Rectal smooth muscle tissue (tissue), 1 donor: ENCODE results near the gene DLGAP1.

Source experiments
- H3K27ac ChIP-seq: one replicate; pipeline ENCODE4 v1.7.0; 2013; ENCODE audit warnings: low read depth, low read length, inconsistent platforms
- H3K27me3 ChIP-seq: one replicate; pipeline ENCODE4 v1.7.0; 2013; ENCODE audit warnings: low read length; ENCODE audit not compliant: control insufficient read depth, insufficient read depth
- H3K36me3 ChIP-seq: one replicate; pipeline ENCODE4 v1.7.0; 2013; ENCODE audit warnings: low read length; ENCODE audit not compliant: control insufficient read depth, insufficient read depth
- H3K4me1 ChIP-seq: one replicate; pipeline ENCODE4 v1.7.0; 2013; ENCODE audit warnings: low read length; ENCODE audit not compliant: control insufficient read depth, insufficient read depth
- H3K4me3 ChIP-seq: one replicate; pipeline ENCODE4 v1.7.0; 2013; ENCODE audit warnings: low read length
- H3K9ac ChIP-seq: one replicate; pipeline ENCODE4 v1.7.0; 2013; ENCODE audit warnings: low read length

Gene DLGAP1

GRCh38 chr18:3452750-3453539 is 1002.2 kb downstream of the DLGAP1 start:
- peaks cover 20% of the 10 kb centered on the region for H3K4me1 ChIP-seq
- peak overlapping the region; percentile 100 for H3K9ac ChIP-seq
- peak overlapping the region; percentile 99 for H3K27ac ChIP-seq
- H3K4me3 ChIP-seq = peak overlapping the region; percentile 97
- H3K36me3 ChIP-seq = no peaks in the 10 kb centered on the region
- no peaks in the 10 kb centered on the region for H3K27me3 ChIP-seq

GRCh38 chr18:3451989-3452749 is 1002.9 kb downstream of the DLGAP1 start:
- peak overlapping the region; percentile 100 for H3K9ac ChIP-seq
- peaks cover 20% of the 10 kb centered on the region for H3K4me1 ChIP-seq
- H3K4me3 ChIP-seq = peak overlapping the region; percentile 97
- no peaks in the 10 kb centered on the region for H3K27me3 ChIP-seq
- no peaks in the 10 kb centered on the region for H3K36me3 ChIP-seq
- H3K27ac ChIP-seq = peak overlapping the region; percentile 99

DNA sequence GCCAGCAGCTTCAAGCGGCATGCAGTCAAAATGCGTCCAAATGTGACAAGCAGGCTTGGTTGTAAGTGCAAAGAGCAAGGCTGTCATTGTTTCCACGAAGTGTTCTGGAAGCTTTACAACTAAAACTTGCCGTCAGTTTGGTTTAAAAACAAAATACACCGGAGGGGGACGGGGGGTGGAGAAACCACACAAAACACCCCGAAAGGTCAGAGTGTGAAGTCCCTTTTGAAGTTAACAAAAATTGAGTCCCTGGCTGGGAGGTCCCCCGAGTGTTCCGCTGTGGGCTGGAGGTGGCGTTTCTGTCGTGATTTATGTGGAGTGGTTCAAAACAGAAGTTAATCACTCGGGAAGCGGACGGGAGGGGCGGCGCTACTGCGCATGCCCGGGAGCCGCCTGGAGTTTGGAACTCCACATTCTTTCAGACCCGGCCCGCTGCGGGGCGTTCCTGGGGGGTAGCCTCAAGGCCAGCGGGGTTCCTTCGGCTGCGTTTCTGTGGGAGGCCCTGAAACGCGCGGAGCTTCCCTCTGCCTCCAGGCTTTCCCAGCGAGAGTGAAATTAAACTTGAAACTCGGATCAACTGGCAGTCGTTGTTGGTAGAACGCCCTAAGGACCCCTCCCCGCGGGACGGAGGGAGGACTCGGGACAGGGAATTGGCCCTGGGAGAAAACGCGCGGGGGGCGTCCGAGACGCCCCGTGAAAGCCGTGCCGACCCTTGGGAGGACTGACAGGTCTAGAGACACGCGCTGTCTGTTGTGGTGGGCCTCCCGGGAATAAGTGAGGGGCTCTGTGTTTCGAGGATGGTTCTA is 1003.7 kb downstream of the DLGAP1 start:
- H3K36me3 ChIP-seq = no peaks in the 10 kb centered on the region
- H3K4me3 ChIP-seq = peak overlapping the region; percentile 97
- no peaks in the 10 kb centered on the region for H3K27me3 ChIP-seq
- H3K9ac ChIP-seq = peak overlapping the region; percentile 100
- peaks cover 24% of the 10 kb centered on the region for H3K4me1 ChIP-seq
- H3K27ac ChIP-seq = peak overlapping the region; percentile 99

GRCh38 chr18:3450799-3451182 is 1004.3 kb downstream of the DLGAP1 start:
- H3K36me3 ChIP-seq = no peaks in the 10 kb centered on the region
- peak overlapping the region; percentile 99 for H3K27ac ChIP-seq
- peaks cover 19% of the 10 kb centered on the region for H3K4me1 ChIP-seq
- no peaks in the 10 kb centered on the region for H3K27me3 ChIP-seq
- H3K4me3 ChIP-seq = peak overlapping the region; percentile 97
- H3K9ac ChIP-seq = peak overlapping the region; percentile 84

DNA sequence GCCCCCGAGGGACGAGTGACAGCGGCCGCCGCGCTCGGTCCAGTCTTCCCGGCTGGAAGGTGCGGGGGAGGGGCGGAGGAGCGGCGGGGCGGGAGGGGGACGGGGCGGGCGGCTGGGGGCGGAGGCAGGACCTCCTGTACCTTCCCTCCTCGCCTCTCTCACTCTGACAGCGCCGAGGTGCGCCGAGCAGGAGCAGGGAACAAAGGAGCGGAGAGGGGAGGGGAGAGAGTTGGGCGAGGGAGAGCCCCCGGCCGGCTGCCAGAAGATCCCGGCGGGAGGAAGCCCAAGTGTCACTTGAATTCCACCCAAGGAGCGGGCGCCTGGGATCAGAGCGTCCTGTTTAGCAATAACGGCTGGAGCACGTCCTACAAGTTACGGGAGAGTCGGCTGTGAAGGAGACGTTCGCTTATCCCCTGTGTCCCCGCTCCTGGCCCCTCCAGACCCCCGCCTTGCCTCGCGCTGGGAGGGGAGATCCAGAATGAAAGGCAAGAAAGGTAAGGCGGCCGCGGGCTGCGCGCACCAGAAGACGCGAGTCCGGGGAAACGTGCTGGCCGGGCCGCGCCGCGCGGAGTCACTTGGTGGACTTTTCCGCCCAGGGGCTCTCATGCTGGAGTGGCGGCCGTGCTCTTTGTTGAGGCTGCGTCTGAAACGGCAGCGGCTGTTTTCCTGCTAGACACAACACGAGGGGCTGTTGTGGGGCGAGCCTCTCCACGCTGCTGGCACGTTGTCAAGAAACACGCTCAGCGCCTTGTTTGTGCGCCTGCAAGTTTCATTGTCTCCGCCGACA is 1004.9 kb downstream of the DLGAP1 start, which contains the start of gene TGIF1:
TSS of gene TGIF1 (plus strand) at position 161 of the 787 bp plus-strand sequence. CDS start at position 479, 318 bp downstream.
- Histone ChIP-seq H3K27me3 (no peaks in the 10 kb centered on the region), H3K4me3 (peak within 1 kb of the TSS; percentile 97), H3K36me3 (no peaks in the 10 kb centered on the region), H3K4me1 (peaks cover 14% of the 10 kb centered on the region), H3K9ac (peak within 1 kb of the TSS; percentile 88), H3K27ac (peak within 1 kb of the TSS; percentile 99)

DNA sequence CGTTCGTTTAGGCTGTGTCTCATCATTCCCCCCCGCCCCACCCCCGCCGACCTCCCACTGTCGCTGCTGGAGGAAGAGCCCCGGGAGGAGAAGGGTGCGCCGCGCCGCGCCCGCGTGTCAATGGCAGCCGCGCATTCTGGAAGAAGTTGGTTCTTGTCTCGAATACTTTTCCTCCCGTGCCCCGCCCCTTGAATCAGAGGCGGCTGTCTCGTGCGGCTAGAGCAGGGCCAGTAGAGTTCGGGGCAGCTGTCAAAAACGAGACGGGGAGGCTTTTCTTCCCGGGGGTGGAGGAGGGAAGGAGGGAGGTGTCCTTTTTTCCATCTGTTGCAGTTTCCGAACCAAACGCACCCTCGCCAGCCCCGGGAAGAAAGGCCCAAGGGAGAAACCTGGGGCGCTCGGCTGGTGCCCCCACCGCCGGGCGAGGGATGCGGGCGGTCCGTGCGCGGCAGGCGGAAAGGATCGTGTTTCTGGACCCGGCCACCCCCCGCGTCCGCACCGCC is 1005.5 kb downstream of the DLGAP1 start:
- Histone ChIP-seq H3K27ac (peak overlapping the region; percentile 99), H3K9ac (peak overlapping the region; percentile 88), H3K27me3 (no peaks in the 10 kb centered on the region), H3K4me1 (peaks cover 8% of the 10 kb centered on the region), H3K4me3 (peak overlapping the region; percentile 97), H3K36me3 (no peaks in the 10 kb centered on the region)

DNA sequence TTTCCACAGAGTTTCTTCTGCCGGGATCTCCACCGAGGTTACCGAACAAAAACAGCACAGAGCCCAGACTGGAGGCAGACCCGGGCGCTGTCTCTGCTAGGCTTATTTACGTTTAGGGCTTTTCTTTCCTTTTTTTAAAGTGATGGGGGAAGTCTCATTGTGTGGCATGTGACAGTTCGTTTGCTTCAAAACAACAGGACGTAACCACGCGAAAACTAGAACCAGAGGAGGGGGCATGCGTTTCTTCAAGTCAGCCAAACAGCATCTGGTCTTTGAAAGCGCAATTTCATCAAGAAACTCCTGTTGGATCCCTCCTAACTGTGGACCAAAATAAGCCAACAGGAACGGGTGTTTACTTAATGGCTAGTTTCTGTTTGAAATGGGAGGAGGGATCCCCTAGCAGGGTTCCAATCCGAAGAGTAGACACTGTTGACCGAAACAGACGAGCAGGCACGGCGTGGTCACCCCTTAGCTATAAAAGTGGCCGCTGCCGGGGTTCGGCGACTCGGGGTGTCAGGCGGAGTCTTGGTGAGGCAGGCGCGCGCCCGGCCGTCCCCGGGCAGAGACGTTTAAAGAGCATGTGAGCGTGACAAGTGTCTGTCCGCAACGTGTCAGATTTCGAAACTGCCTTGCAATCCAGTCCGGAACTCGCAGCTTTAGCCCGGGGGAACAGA is 1006.1 kb downstream of the DLGAP1 start:
- no peaks in the 10 kb centered on the region for H3K27me3 ChIP-seq
- H3K36me3 ChIP-seq = no peaks in the 10 kb centered on the region
- peak overlapping the region; percentile 43 for H3K9ac ChIP-seq
- H3K4me1 ChIP-seq = peaks cover 8% of the 10 kb centered on the region
- H3K27ac ChIP-seq = peak overlapping the region; percentile 99
- H3K4me3 ChIP-seq = peak overlapping the region; percentile 97

GRCh38 chr18:3447895-3448837 is 1006.9 kb downstream of the DLGAP1 start:
- H3K9ac ChIP-seq = peak overlapping the region; percentile 90
- H3K36me3 ChIP-seq = no peaks in the 10 kb centered on the region
- no peaks in the 10 kb centered on the region for H3K27me3 ChIP-seq
- H3K27ac ChIP-seq = peak overlapping the region; percentile 99
- H3K4me1 ChIP-seq = peaks cover 8% of the 10 kb centered on the region
- H3K4me3 ChIP-seq = peak overlapping the region; percentile 97

DNA sequence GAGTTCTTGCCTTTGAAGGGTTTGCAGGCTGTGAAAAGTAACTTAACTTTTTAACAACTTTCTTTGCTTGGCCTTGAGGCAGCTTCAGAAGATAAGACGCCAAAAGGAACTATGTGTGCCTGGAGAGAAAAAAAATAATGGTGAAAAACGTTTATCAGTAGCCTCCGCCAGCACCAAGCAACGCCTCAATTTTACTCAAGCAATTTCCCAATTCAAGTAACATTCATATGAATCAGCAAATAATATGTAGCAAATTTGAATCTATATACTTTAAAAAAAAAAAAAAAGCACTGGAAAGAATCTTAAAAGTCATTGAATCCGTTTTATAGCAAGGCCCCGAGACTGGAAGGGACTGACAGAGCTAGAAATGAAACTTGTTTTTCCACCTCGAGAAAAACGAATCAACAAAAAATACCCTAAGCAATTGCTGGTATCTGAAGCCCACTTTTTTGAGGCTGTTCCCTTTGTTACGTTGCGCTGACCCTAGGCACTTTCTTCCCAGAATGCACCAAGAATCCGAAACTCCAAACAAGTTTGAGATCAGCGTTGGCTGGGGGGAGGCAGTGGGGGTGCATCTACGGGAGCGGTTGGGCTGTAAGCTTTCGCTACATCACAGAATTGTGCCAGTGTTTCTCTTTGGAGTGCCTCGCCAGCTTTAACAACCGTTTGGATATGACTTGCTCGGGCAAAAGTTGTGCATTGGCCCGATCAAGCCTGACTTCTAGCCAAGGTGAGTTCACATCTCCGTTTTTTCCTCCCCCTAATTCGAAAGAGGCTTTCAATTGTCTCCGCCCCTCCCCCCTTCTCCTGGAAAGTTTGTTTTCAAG is 1007.8 kb downstream of the DLGAP1 start:
- no peaks in the 10 kb centered on the region for H3K27me3 ChIP-seq
- peak overlapping the region; percentile 90 for H3K9ac ChIP-seq
- H3K36me3 ChIP-seq = no peaks in the 10 kb centered on the region
- H3K4me3 ChIP-seq = peak overlapping the region; percentile 97
- H3K4me1 ChIP-seq = peaks cover 8% of the 10 kb centered on the region
- peak overlapping the region; percentile 99 for H3K27ac ChIP-seq
